Measurements from ENCODE around the gene NPTXR.
"Not testable (repeated sequence)": the region's sequence is repeated elsewhere in the genome, so short reads cannot be mapped to it uniquely, and the experiment has no call there.

Gene NPTXR

GRCh38 chr22:38868886-38869381 is 25.1 kb upstream of the NPTXR start:
- peak; percentile 84 to 93 (median 90) for DNase-seq

GRCh38 chr22:38868286-38868721 is 24.5 kb upstream of the NPTXR start:
- DNase-seq: no peak

- DNase-seq: no peak
These were observed 23.9 kb upstream of the NPTXR start for GRCh38 chr22:38867471-38868285.

- no peak for DNase-seq
These were observed 23.3 kb upstream of the NPTXR start for GRCh38 chr22:38867124-38867455.

GRCh38 chr22:38866399-38867123 is 22.7 kb upstream of the NPTXR start:
- DNase-seq: no peak

GRCh38 chr22:38866024-38866398 is 22.2 kb upstream of the NPTXR start:
- no peak for DNase-seq

GRCh38 chr22:38865201-38866023 is 21.6 kb upstream of the NPTXR start:
- DNase-seq: no peak

GRCh38 chr22:38864361-38865191 is 20.7 kb upstream of the NPTXR start:
- DNase-seq: no peak

GRCh38 chr22:38863531-38864131 is 19.8 kb upstream of the NPTXR start:
- DNase-seq: no peak

- peak in 2 of 4 experiments; percentile 31 to 36 for DNase-seq
These were observed 18.8 kb upstream of the NPTXR start for GRCh38 chr22:38862375-38863329.

GRCh38 chr22:38861927-38862326 is 18.1 kb upstream of the NPTXR start:
- DNase-seq: no peak

- DNase-seq: no peak
These were observed 17.5 kb upstream of the NPTXR start for GRCh38 chr22:38861170-38861876.

- DNase-seq: no peak
These were observed 16.7 kb upstream of the NPTXR start for GRCh38 chr22:38860283-38861169.

- DNase-seq: no peak
These were observed 15.9 kb upstream of the NPTXR start for GRCh38 chr22:38859581-38860282.

GRCh38 chr22:38858492-38858891 is 14.7 kb upstream of the NPTXR start:
- no peak for DNase-seq

GRCh38 chr22:38854476-38854875 is 10.6 kb upstream of the NPTXR start:
- not testable (repeated sequence) for DNase-seq

- DNase-seq: not testable (repeated sequence)
These were observed 10.1 kb upstream of the NPTXR start for GRCh38 chr22:38853883-38854282.

GRCh38 chr22:38853196-38853651 is 9.4 kb upstream of the NPTXR start:
- no peak for DNase-seq

All from suppressor macrophage (primary cell).